HepG2 (cell line): ENCODE data around the gene FAM169A. TPM values are rescaled to one million over a fixed set of nuclear protein-coding genes. Genes with fewer than 3 reads are reported as not detected.
A peak's percentile ranks its signal among the peaks of the same experiment; 100 is the strongest.

ENCODE experiments used
- ARNT ChIP-seq: fragments of 450-650 bp; IDR thresholded peaks from 2 replicates; pipeline ENCODE4 v1.6.1; 2017
- ATM ChIP-seq: fragments of 450-650 bp; IDR thresholded peaks from 2 replicates; pipeline ENCODE4 v1.7.1; 2017; ENCODE audit warnings: mild to moderate bottlenecking, borderline replicate concordance
- ATRX ChIP-seq: sonication (generic); formaldehyde crosslinking; IDR thresholded peaks from 2 replicates; pipeline ENCODE4 v1.4.0; 2020; ENCODE audit warnings: missing genetic modification reagents, borderline replicate concordance
- GATA4 ChIP-seq: sonication (generic); IDR thresholded peaks from 2 replicates; pipeline ENCODE4 v1.6.1; 2016; ENCODE audit warnings: antibody characterized with exemption, low read depth, borderline replicate concordance
- GTF3A ChIP-seq: sonication (generic); formaldehyde crosslinking; conservative IDR thresholded peaks from 2 replicates; pipeline ENCODE4 v1.4.0; 2020; ENCODE audit warnings: mild to moderate bottlenecking, missing genetic modification reagents
- HIVEP1 ChIP-seq: sonication (generic); formaldehyde crosslinking; IDR thresholded peaks from 2 replicates; pipeline ENCODE4 v1.4.0; 2020; ENCODE audit warnings: mild to moderate bottlenecking, missing genetic modification reagents
- HNRNPLL ChIP-seq: fragments of 200-400 bp; formaldehyde crosslinking; IDR thresholded peaks from 2 replicates; pipeline ENCODE4 v1.6.1; 2017; ENCODE audit warnings: mild to moderate bottlenecking, low read depth, low read length; ENCODE audit not compliant: poor library complexity, severe bottlenecking
- KLF15 ChIP-seq: sonication (generic); formaldehyde crosslinking; IDR thresholded peaks from 2 replicates; pipeline ENCODE4 v1.8.1; 2023; ENCODE audit warnings: borderline replicate concordance, mild to moderate bottlenecking, inconsistent platforms, missing genetic modification reagents, mixed read lengths
- MIXL1 ChIP-seq: IDR thresholded peaks from 2 replicates; pipeline ENCODE4 v1.6.1; 2016
- PCBP1 ChIP-seq: fragments of 200-400 bp; formaldehyde crosslinking; IDR thresholded peaks from 2 replicates; pipeline ENCODE4 v1.6.1; 2017; ENCODE audit warnings: mild to moderate bottlenecking, low read depth, low read length, borderline replicate concordance
- PHF20 ChIP-seq: sonication (generic); formaldehyde crosslinking; IDR thresholded peaks from 2 replicates; pipeline ENCODE4 v1.5.0; 2020; ENCODE audit warnings: mild to moderate bottlenecking, missing genetic modification reagents
- PHF8 ChIP-seq: sonication (generic); formaldehyde crosslinking; IDR thresholded peaks from 2 replicates; pipeline ENCODE4 v1.5.0; 2020; ENCODE audit warnings: missing genetic modification reagents
- RFX1 ChIP-seq: fragments of 450-650 bp; IDR thresholded peaks from 2 replicates; pipeline ENCODE4 v1.6.1; 2017
- RXRA ChIP-seq: sonication (generic); formaldehyde crosslinking; IDR thresholded peaks from 2 replicates; pipeline ENCODE4 v1.5.1; 2020; ENCODE audit warnings: missing genetic modification reagents
- SOX13 ChIP-seq, 3 experiments: fragments of 450-650 bp in 1 of 3; sonication (generic) in 1 of 3; formaldehyde crosslinking in 1 of 3; IDR thresholded peaks in 2 of 3; conservative IDR thresholded peaks in 1 of 3; 2 replicates each; pipeline versions ENCODE4 v1.5.0 to v1.6.1; 2016 to 2020; ENCODE audit warnings: antibody characterized with exemption in 1 of 3, mild to moderate bottlenecking in 1 of 3, missing compliant biosample characterization in 1 of 3, missing genetic modification reagents in 1 of 3, moderate library complexity in 1 of 3
- TRIM24 ChIP-seq: sonication (generic); formaldehyde crosslinking; IDR thresholded peaks from 2 replicates; pipeline ENCODE4 v1.8.0; 2022; ENCODE audit warnings: mild to moderate bottlenecking, missing genetic modification reagents
- ZFP37 ChIP-seq: sonication (generic); formaldehyde crosslinking; IDR thresholded peaks from 2 replicates; pipeline ENCODE4 v1.4.0; 2020; ENCODE audit warnings: missing genetic modification reagents, borderline replicate concordance
- ZMAT3 ChIP-seq: sonication (generic); formaldehyde crosslinking; conservative IDR thresholded peaks from 2 replicates; pipeline ENCODE4 v1.7.0; 2021; ENCODE audit warnings: missing genetic modification reagents
- ZMYM3 ChIP-seq: sonication (generic); formaldehyde crosslinking; IDR thresholded peaks from 2 replicates; pipeline ENCODE4 v1.5.1; 2020; ENCODE audit warnings: mild to moderate bottlenecking, missing genetic modification reagents
- ZNF138 ChIP-seq: sonication (generic); formaldehyde crosslinking; IDR thresholded peaks from 2 replicates; pipeline ENCODE4 v1.5.0; 2020; ENCODE audit warnings: mild to moderate bottlenecking, low read depth, missing genetic modification reagents
- ZNF333 ChIP-seq: sonication (generic); formaldehyde crosslinking; IDR thresholded peaks from 2 replicates; pipeline ENCODE4 v1.4.0; 2020; ENCODE audit warnings: mild to moderate bottlenecking, missing genetic modification reagents, borderline replicate concordance
- ZNF773 ChIP-seq: sonication (generic); formaldehyde crosslinking; IDR thresholded peaks from 2 replicates; pipeline ENCODE4 v1.4.0; 2020; ENCODE audit warnings: missing genetic modification reagents, borderline replicate concordance
- ZNF850 ChIP-seq: sonication (generic); formaldehyde crosslinking; conservative IDR thresholded peaks from 2 replicates; pipeline ENCODE4 v1.9.0; 2021; ENCODE audit warnings: mild to moderate bottlenecking, missing genetic modification reagents
- ZSCAN29 ChIP-seq: sonication (generic); formaldehyde crosslinking; conservative IDR thresholded peaks from 2 replicates; pipeline ENCODE4 v1.4.0; 2020; ENCODE audit warnings: mild to moderate bottlenecking, missing genetic modification reagents
- polyA plus RNA-seq, 8 experiments: library from polyadenylated mRNA; depleted of rRNA in 3 of 8; stranded (reverse) in 7 of 8; unstranded in 1 of 8; fragments of >200 nt; fragmentation: Illumina TruSeq in 4 of 8; extraction: Trizol in 4 of 8; gene quantifications; 2 replicates each; pipeline versions ENCODE4 v1.2.1 to v1.2.3, GENCODE V29; 2011 to 2016; ENCODE audit warnings: low read depth in 4 of 8, missing spikeins in 1 of 8, mixed read lengths in 1 of 8; ENCODE audit not compliant: insufficient read depth in 1 of 8
- total RNA-seq, 5 experiments: library from RNA; depleted of rRNA; stranded (reverse); fragments of >200 nt; fragmentation: Illumina TruSeq; extraction: Trizol; gene quantifications; 2 replicates each; pipeline ENCODE4 v1.2.3, GENCODE V29; 2016; ENCODE audit warnings: low read depth in 1 of 5
- TF ChIP-seq, protein P1 (sequence below): sonication (generic); formaldehyde crosslinking; IDR thresholded peaks from 2 replicates; pipeline ENCODE4 v1.8.0; 2022; ENCODE audit warnings: mild to moderate bottlenecking, missing genetic modification reagents, moderate library complexity
- TF ChIP-seq, protein P2 (sequence below): sonication (generic); formaldehyde crosslinking; IDR thresholded peaks from 2 replicates; pipeline ENCODE4 v1.5.1; 2020; ENCODE audit warnings: missing genetic modification reagents, mild to moderate bottlenecking, borderline replicate concordance
- TF ChIP-seq, protein P3 (sequence below): sonication (generic); formaldehyde crosslinking; IDR thresholded peaks from 2 replicates; pipeline ENCODE4 v1.4.0; 2020; ENCODE audit warnings: low read depth, missing genetic modification reagents

Gene FAM169A
- total and polyA plus RNA-seq, 2 of the 13 experiments (the other 11 are each of a cell fraction or from before 2014, with no cell fraction given), result 21.1 to 110 TPM

- TF ChIP-seq ZNF138 (CRISPR knock-in tag) (no peak), ZNF333 (CRISPR knock-in tag) (no peak), ZSCAN29 (CRISPR knock-in tag) (0 out of 2 replicates have a peak, but pooled peaks have one; percentile 21), PHF8 (CRISPR knock-in tag) (no peak), PHF20 (CRISPR knock-in tag) (no peak), HIVEP1 (no peak), RFX1 (no peak), SOX13 (IDR thresholded peaks at IDR 0.05) (peak; percentile 29; the same call in 1 of the 2 replicates), SOX13 (CRISPR knock-in tag; conservative IDR thresholded peaks at IDR 0.05 in 1 of 2, IDR thresholded peaks at IDR 0.05 in 1 of 2) (peak in 1 of 2 experiments; percentile 75; a peak in 2 of 4 replicates), ATM (no peak), ZMAT3 (CRISPR knock-in tag) (no peak), GATA4 (no peak), ARNT (no peak), TRIM24 (CRISPR knock-in tag) (no peak), MIXL1 (CRISPR knock-in tag) (0 out of 2 replicates have a peak, but pooled peaks have one; percentile 53), ATRX (CRISPR knock-in tag) (no peak), PCBP1 (no peak), ZNF773 (CRISPR knock-in tag) (no peak), RXRA (peak; percentile 54), GTF3A (CRISPR knock-in tag) (no peak), HNRNPLL (no peak), ZMYM3 (CRISPR knock-in tag) (peak; percentile 85), KLF15 (CRISPR knock-in tag) (no peak), ZFP37 (CRISPR knock-in tag) (no peak), ZNF850 (CRISPR knock-in tag) (no peak)
- TF ChIP-seq, protein P1, sequence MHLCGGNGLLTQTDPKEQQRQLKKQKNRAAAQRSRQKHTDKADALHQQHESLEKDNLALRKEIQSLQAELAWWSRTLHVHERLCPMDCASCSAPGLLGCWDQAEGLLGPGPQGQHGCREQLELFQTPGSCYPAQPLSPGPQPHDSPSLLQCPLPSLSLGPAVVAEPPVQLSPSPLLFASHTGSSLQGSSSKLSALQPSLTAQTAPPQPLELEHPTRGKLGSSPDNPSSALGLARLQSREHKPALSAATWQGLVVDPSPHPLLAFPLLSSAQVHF (CRISPR knock-in tag), result no peak
- TF ChIP-seq, protein P2, sequence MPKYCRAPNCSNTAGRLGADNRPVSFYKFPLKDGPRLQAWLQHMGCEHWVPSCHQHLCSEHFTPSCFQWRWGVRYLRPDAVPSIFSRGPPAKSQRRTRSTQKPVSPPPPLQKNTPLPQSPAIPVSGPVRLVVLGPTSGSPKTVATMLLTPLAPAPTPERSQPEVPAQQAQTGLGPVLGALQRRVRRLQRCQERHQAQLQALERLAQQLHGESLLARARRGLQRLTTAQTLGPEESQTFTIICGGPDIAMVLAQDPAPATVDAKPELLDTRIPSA (CRISPR knock-in tag), result no peak
- TF ChIP-seq, protein P3, sequence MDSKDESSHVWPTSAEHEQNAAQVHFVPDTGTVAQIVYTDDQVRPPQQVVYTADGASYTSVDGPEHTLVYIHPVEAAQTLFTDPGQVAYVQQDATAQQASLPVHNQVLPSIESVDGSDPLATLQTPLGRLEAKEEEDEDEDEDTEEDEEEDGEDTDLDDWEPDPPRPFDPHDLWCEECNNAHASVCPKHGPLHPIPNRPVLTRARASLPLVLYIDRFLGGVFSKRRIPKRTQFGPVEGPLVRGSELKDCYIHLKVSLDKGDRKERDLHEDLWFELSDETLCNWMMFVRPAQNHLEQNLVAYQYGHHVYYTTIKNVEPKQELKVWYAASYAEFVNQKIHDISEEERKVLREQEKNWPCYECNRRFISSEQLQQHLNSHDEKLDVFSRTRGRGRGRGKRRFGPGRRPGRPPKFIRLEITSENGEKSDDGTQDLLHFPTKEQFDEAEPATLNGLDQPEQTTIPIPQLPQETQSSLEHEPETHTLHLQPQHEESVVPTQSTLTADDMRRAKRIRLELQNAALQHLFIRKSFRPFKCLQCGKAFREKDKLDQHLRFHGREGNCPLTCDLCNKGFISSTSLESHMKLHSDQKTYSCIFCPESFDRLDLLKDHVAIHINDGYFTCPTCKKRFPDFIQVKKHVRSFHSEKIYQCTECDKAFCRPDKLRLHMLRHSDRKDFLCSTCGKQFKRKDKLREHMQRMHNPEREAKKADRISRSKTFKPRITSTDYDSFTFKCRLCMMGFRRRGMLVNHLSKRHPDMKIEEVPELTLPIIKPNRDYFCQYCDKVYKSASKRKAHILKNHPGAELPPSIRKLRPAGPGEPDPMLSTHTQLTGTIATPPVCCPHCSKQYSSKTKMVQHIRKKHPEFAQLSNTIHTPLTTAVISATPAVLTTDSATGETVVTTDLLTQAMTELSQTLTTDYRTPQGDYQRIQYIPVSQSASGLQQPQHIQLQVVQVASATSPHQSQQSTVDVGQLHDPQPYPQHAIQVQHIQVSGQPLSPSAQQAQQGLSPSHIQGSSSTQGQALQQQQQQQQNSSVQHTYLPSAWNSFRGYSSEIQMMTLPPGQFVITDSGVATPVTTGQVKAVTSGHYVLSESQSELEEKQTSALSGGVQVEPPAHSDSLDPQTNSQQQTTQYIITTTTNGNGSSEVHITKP (CRISPR knock-in tag), result 0 out of 2 replicates have a peak, but pooled peaks have one; percentile 37
These were observed 11.6 kb upstream of the FAM169A start (continued) for GRCh38 chr5:74877624-74878304.
